Measurements from ENCODE around the gene SLC4A1AP. TPM values are rescaled to one million over a fixed set of nuclear protein-coding genes. Genes with fewer than 3 reads are reported as not detected.

The SLC4A1AP gene
- polyA plus RNA-seq, 1 of the 3 experiments (the other 2 are of a cell fraction) = 9.4 TPM

DNA sequence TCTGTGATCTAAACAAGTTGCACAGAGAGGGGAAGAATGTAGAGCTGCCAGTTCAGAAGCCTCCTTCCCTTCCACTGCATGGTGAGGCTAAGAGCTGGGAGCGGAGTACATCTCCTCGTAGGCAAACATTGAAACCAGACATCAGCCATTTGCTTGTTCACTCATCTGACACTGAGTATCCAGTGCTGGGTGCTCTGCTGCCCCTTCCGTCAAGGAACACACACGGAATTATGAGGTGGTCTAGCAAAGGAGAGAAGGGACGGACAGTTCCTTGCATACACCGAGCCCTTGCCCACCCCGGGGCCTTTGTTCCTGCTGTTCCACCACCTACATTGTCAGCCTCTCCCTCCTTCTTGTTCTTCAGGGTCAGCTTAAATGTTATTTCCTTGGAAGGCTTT is 44.6 kb downstream of the SLC4A1AP start:
- H3K27me3 ChIP-seq (ENCODE audit: insufficient read depth) = no peaks in the 10 kb centered on the region
- WGBS (ENCODE audit: low lambda C conversion rate) = 93% methylated on average over 7 of the region's 7 CpGs
- H3K9me2 ChIP-seq = no peaks in the 10 kb centered on the region
- ChIA-PET POLR2A (no interaction called here), CTCF (interaction anchor here (0.9 to 18.8 kb wide), 7 partner anchors 15 to 886 kb away, joined by 3 to 333 read pairs (median 9); partner anchors contain the start of genes SLC4A1AP and SUPT7L)
- no peak for DNase-seq
- H3K36me3 ChIP-seq (replicated peaks in 1 of 2; ENCODE audit: control insufficient read depth in 1 of 2, insufficient read depth in 2 of 2, low read length in 1 of 2) = no peaks in the 10 kb centered on the region
- H2AFZ ChIP-seq (ENCODE audit: low read depth) = no peak overlapping the region
- no peaks in the 10 kb centered on the region for H3K9me3 ChIP-seq
- no peak overlapping the region for H3K4me3 ChIP-seq (ENCODE audit: low read depth in 2 of 2, low read length in 1 of 2)
- no peaks in the 10 kb centered on the region for H3K79me2 ChIP-seq (ENCODE audit: insufficient read depth)
- H3K4me1 ChIP-seq (ENCODE audit: control insufficient read depth in 1 of 2, insufficient read depth in 2 of 2, low read depth in 1 of 2, low read length in 1 of 2) = peaks cover 10 to 16% of the 10 kb centered on the region in 2 experiments; a peak in 3 of 4 replicates
- H3F3A ChIP-seq (replicated peaks; ENCODE audit: insufficient read depth) = peaks cover 24% of the 10 kb centered on the region
- TF ChIP-seq JUND (IDR thresholded peaks at IDR 0.05) (no peak), TEAD4 (IDR thresholded peaks at IDR 0.05; ENCODE audit: borderline replicate concordance, insufficient read depth) (no peak), RAD21 (IDR thresholded peaks at IDR 0.05; ENCODE audit: low read length) (no peak), EP300 (IDR thresholded peaks at IDR 0.05; ENCODE audit: borderline replicate concordance in 1 of 2, low read depth in 1 of 2, low read length in 1 of 2) (no peak)
- H3K4me2 ChIP-seq = no peak overlapping the region
- H4K20me1 ChIP-seq (ENCODE audit: insufficient read depth) = no peaks in the 10 kb centered on the region
- H3K9ac ChIP-seq = no peak overlapping the region
- no peak overlapping the region for H3K27ac ChIP-seq (ENCODE audit: low read depth in 2 of 2, low read length in 1 of 2)

DNA sequence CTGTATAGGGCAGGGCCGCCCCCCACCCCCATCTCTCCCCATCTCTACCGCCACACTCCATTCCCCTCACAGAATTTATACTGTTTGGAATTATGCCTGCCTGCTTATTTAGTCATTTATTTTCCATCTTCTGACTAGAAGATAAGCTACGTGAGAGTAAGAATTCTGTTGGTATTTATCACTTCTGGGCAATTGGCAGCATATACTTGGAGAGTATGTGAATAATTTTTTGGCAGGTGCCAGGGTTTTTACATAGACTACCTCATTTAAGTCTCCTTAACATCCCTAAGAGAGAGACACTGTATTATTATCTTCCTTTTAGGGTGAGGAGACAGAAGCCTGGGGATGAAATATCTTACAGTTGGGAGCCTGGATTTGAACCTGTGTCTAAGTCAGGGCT is 45.0 kb downstream of the SLC4A1AP start:
- DNase-seq = no peak
- Histone ChIP-seq H3K4me1 (ENCODE audit: control insufficient read depth in 1 of 2, insufficient read depth in 2 of 2, low read depth in 1 of 2, low read length in 1 of 2) (peaks cover 6 to 16% of the 10 kb centered on the region in 2 experiments; a peak in 3 of 4 replicates), H3F3A (replicated peaks; ENCODE audit: insufficient read depth) (peaks cover 24% of the 10 kb centered on the region), H3K27me3 (ENCODE audit: insufficient read depth) (no peaks in the 10 kb centered on the region), H3K9me3 (no peaks in the 10 kb centered on the region), H3K27ac (ENCODE audit: low read depth in 2 of 2, low read length in 1 of 2) (no peak overlapping the region), H3K4me3 (ENCODE audit: low read depth in 2 of 2, low read length in 1 of 2) (no peak overlapping the region), H4K20me1 (ENCODE audit: insufficient read depth) (no peaks in the 10 kb centered on the region), H3K36me3 (replicated peaks in 1 of 2; ENCODE audit: control insufficient read depth in 1 of 2, insufficient read depth in 2 of 2, low read length in 1 of 2) (no peaks in the 10 kb centered on the region), H3K79me2 (ENCODE audit: insufficient read depth) (no peaks in the 10 kb centered on the region), H3K9me2 (no peaks in the 10 kb centered on the region), H3K9ac (no peak overlapping the region), H3K4me2 (no peak overlapping the region), H2AFZ (ENCODE audit: low read depth) (no peak overlapping the region)
- 80% methylated on average over 3 of the region's 3 CpGs for WGBS (ENCODE audit: low lambda C conversion rate)
- ChIA-PET CTCF (interaction anchor here (0.9 to 18.8 kb wide), 5 partner anchors 15 to 886 kb away, joined by 3 to 333 read pairs (median 16); no protein-coding TSS in a partner anchor), POLR2A (no interaction called here)
- no peak for TF ChIP-seq IRF3 (IDR thresholded peaks at IDR 0.05; ENCODE audit: low read depth, low read length)
- no peak for TF ChIP-seq FOXM1 (IDR thresholded peaks at IDR 0.05; ENCODE audit: low read depth)
- no peak for TF ChIP-seq NRF1 (IDR thresholded peaks at IDR 0.05; ENCODE audit: low read depth, low read length)
- TF ChIP-seq RCOR1 (IDR thresholded peaks at IDR 0.05; ENCODE audit: low read length) = no peak
- TF ChIP-seq, protein P1, sequence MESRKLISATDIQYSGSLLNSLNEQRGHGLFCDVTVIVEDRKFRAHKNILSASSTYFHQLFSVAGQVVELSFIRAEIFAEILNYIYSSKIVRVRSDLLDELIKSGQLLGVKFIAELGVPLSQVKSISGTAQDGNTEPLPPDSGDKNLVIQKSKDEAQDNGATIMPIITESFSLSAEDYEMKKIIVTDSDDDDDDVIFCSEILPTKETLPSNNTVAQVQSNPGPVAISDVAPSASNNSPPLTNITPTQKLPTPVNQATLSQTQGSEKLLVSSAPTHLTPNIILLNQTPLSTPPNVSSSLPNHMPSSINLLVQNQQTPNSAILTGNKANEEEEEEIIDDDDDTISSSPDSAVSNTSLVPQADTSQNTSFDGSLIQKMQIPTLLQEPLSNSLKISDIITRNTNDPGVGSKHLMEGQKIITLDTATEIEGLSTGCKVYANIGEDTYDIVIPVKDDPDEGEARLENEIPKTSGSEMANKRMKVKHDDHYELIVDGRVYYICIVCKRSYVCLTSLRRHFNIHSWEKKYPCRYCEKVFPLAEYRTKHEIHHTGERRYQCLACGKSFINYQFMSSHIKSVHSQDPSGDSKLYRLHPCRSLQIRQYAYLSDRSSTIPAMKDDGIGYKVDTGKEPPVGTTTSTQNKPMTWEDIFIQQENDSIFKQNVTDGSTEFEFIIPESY (IDR thresholded peaks at IDR 0.05; ENCODE audit: borderline replicate concordance, low read depth) = no peak
- no peak for TF ChIP-seq RXRA (IDR thresholded peaks at IDR 0.05; ENCODE audit: borderline replicate concordance, low read depth)
- TF ChIP-seq MEF2A (IDR thresholded peaks at IDR 0.05; ENCODE audit: borderline replicate concordance, low read depth) = no peak
- TF ChIP-seq JUND (IDR thresholded peaks at IDR 0.05) = no peak
- no peak for TF ChIP-seq POLR2AphosphoS5 (IDR thresholded peaks at IDR 0.05; ENCODE audit: low read depth, low read length)
- TF ChIP-seq CHD2 (IDR thresholded peaks at IDR 0.05; ENCODE audit: low read length, partially characterized antibody) = no peak
- TF ChIP-seq ELF1 (IDR thresholded peaks at IDR 0.05) = no peak
- no peak for TF ChIP-seq FOSL2 (IDR thresholded peaks at IDR 0.05; ENCODE audit: borderline replicate concordance, low read depth)
- TF ChIP-seq MXI1 (IDR thresholded peaks at IDR 0.05; ENCODE audit: low read depth, low read length) = no peak

Data from SK-N-SH (cell line).